CD4-positive, alpha-beta T cell (primary cell): ENCODE measurements around the gene BHLHE23. TPM values are rescaled to one million over a fixed set of nuclear protein-coding genes. Genes with fewer than 3 reads are reported as not detected.

ENCODE experiments used
- ATAC-seq: fragments of 200-7000 bp; cut with Tn5 transposase; one replicate; pipeline ENCODE4 v1.10.0; 2022; ENCODE audit warnings: mild to moderate bottlenecking; ENCODE audit not compliant: poor library complexity
- CTCF ChIA-PET: fragments of 350-600 bp; sonication (Branson Sonifier 250); formaldehyde crosslinking; loops from one replicate; lab custom pipeline; 2021; ENCODE audit warnings: antibody characterized with exemption, inconsistent platforms; lab: Charles Lee
- POLR2A ChIA-PET: fragments of 350-600 bp; sonication (Branson Sonifier 250); formaldehyde crosslinking; loops from one replicate; lab custom pipeline; 2021; ENCODE audit warnings: antibody characterized with exemption, inconsistent platforms; lab: Charles Lee
- DNase-seq, 14 experiments: peaks; one replicate each; pipeline ENCODE4 v3.0.0-alpha.2; 2013 to 2020; ENCODE audit warnings: mixed read lengths in 2 of 14
- H3K27ac ChIP-seq, 2 donors: one replicate each; pipeline versions ENCODE4 v1.5.1 to v1.7.0; 2013; ENCODE audit warnings: low read length in 2 of 2, low read depth in 1 of 2, mild to moderate bottlenecking in 1 of 2
- H3K27me3 ChIP-seq, 2 experiments: 1 replicate in 1 of 2; 2 replicates in 1 of 2; pipeline versions ENCODE4 v1.6.1 to v1.7.0; 2013; ENCODE audit warnings: low read length in 2 of 2, control low read depth in 1 of 2, mild to moderate bottlenecking in 1 of 2, moderate library complexity in 1 of 2; ENCODE audit not compliant: insufficient read depth in 2 of 2, control insufficient read depth in 1 of 2
- H3K36me3 ChIP-seq: one replicate; pipeline ENCODE4 v1.6.1; 2013; ENCODE audit warnings: low read length, control low read depth; ENCODE audit not compliant: insufficient read depth
- H3K4me1 ChIP-seq: one replicate; pipeline ENCODE4 v1.6.1; 2013; ENCODE audit warnings: low read length, control low read depth; ENCODE audit not compliant: insufficient read depth
- H3K4me3 ChIP-seq: one replicate; pipeline ENCODE4 v1.5.1; 2013; ENCODE audit warnings: mild to moderate bottlenecking, low read length, moderate library complexity
- H3K9me3 ChIP-seq, 2 experiments: 1 replicate in 1 of 2; 2 replicates in 1 of 2; pipeline versions ENCODE4 v1.6.1 to v1.7.0; 2013; ENCODE audit warnings: low read length in 2 of 2, mild to moderate bottlenecking in 2 of 2, control low read depth in 1 of 2, moderate library complexity in 1 of 2; ENCODE audit not compliant: control insufficient read depth in 1 of 2, insufficient read depth in 1 of 2
- H3K27ac Mint-ChIP-seq: one replicate; pipeline ENCODE4 v1.8.0; 2020; ENCODE audit warnings: mixed read lengths
- H3K27me3 Mint-ChIP-seq: one replicate; pipeline ENCODE4 v1.8.0; 2021; ENCODE audit warnings: mixed read lengths
- H3K36me3 Mint-ChIP-seq: one replicate; pipeline ENCODE4 v1.8.0; 2021; ENCODE audit warnings: low read depth, mixed read lengths
- H3K4me1 Mint-ChIP-seq: one replicate; pipeline ENCODE4 v1.8.0; 2021; ENCODE audit warnings: low read depth, mixed read lengths
- H3K4me3 Mint-ChIP-seq: one replicate; pipeline ENCODE4 v1.8.0; 2020; ENCODE audit warnings: mild to moderate bottlenecking, mixed read lengths
- H3K9me3 Mint-ChIP-seq: one replicate; pipeline ENCODE4 v1.8.0; 2020; ENCODE audit warnings: mixed read lengths
- CTCF ChIP-seq: fragments of 200-600 bp; IDR thresholded peaks from one replicate; pipeline ENCODE4 v1.8.0; 2022; ENCODE audit warnings: antibody characterized with exemption, mild to moderate bottlenecking
- intact Hi-C, 2 experiments: fragments of 100-400 bp; cut with DNase I in 1 of 2; cut with micrococcal nuclease in 1 of 2; formaldehyde crosslinking; loops; one replicate each; pipeline versions ENCODE4 v1.15.1 to v1.9.0; 2023 to 2025; cut with DNase I, micrococcal nuclease
- total RNA-seq, 174 experiments: library from RNA in 2 of 174; stranded (reverse) in 2 of 174; gene quantifications; one replicate each; pipeline ENCODE4 v1.2.3 and lab custom pipeline; 2021 to 2026

Gene BHLHE23
- total RNA-seq, 2 experiments from 2014 or later = not detected

- ChIA-PET CTCF (interaction anchor here (1.1 kb wide), 1 partner anchor 19 kb away, joined by 3 read pairs; no protein-coding TSS in a partner anchor), POLR2A (no interaction called here)
- H3K9me3 ChIP-seq = no peaks in the 10 kb centered on the region
- H3K27ac ChIP-seq = no peak overlapping the region
- no peak overlapping the region for H3K4me3 ChIP-seq
- H3K36me3 ChIP-seq = no peaks in the 10 kb centered on the region
- ATAC-seq (no peak), DNase-seq (no peak)
- H3K27me3 Mint-ChIP-seq = peaks cover 19% of the 10 kb centered on the region
- H3K36me3 Mint-ChIP-seq = no peaks in the 10 kb centered on the region
- H3K4me1 Mint-ChIP-seq = no peaks in the 10 kb centered on the region
- H3K27me3 ChIP-seq = peaks cover 0 to 2% of the 10 kb centered on the region in 2 experiments
- H3K4me1 ChIP-seq = peaks cover 6% of the 10 kb centered on the region
- no peak overlapping the region for H3K4me3 Mint-ChIP-seq
- intact Hi-C loops = no loop called here
- no peaks in the 10 kb centered on the region for H3K9me3 Mint-ChIP-seq
- TF ChIP-seq CTCF = no peak
- H3K27ac Mint-ChIP-seq = no peak overlapping the region
Measured at GRCh38 chr20:62991863-62992262, 14.9 kb downstream of the BHLHE23 start.

- Histone ChIP-seq H3K4me3 (no peak overlapping the region), H3K4me1 (peaks cover 6% of the 10 kb centered on the region), H3K27me3 (peaks cover 0 to 2% of the 10 kb centered on the region in 2 experiments), H3K9me3 (no peaks in the 10 kb centered on the region), H3K27ac (no peak overlapping the region), H3K36me3 (no peaks in the 10 kb centered on the region)
- no peak for TF ChIP-seq CTCF
- Mint-ChIP-seq H3K4me3 (no peak overlapping the region), H3K27ac (no peak overlapping the region), H3K9me3 (no peaks in the 10 kb centered on the region), H3K27me3 (peaks cover 20% of the 10 kb centered on the region), H3K36me3 (no peaks in the 10 kb centered on the region), H3K4me1 (no peaks in the 10 kb centered on the region)
- POLR2A ChIA-PET = no interaction called here
- DNase-seq = no peak
- CTCF ChIA-PET = interaction anchor here (0.7 to 1.4 kb wide), 2 partner anchors 10 to 18 kb away, joined by 3 read pairs; no protein-coding TSS in a partner anchor
- intact Hi-C loops = no loop called here
- ATAC-seq = no peak
Measured at GRCh38 chr20:62991196-62991807, 15.5 kb downstream of the BHLHE23 start.

GRCh38 chr20:62990306-62990825, 16.4 kb downstream of the BHLHE23 start:
- CTCF ChIA-PET = interaction anchor here (0.7 to 1.4 kb wide), 2 partner anchors 9 to 19 kb away, joined by 3 read pairs; no protein-coding TSS in a partner anchor
- intact Hi-C loops = no loop called here
- peaks cover 0 to 2% of the 10 kb centered on the region in 2 experiments for H3K27me3 ChIP-seq
- H3K4me3 ChIP-seq = no peak overlapping the region
- Mint-ChIP-seq H3K27me3 (peaks cover 17% of the 10 kb centered on the region), H3K4me1 (no peaks in the 10 kb centered on the region), H3K9me3 (no peaks in the 10 kb centered on the region), H3K4me3 (no peak overlapping the region), H3K27ac (no peak overlapping the region), H3K36me3 (no peaks in the 10 kb centered on the region)
- H3K27ac ChIP-seq = no peak overlapping the region
- DNase-seq (no peak), ATAC-seq (no peak)
- TF ChIP-seq CTCF = no peak
- POLR2A ChIA-PET = no interaction called here
- no peaks in the 10 kb centered on the region for H3K9me3 ChIP-seq
- no peaks in the 10 kb centered on the region for H3K36me3 ChIP-seq
- H3K4me1 ChIP-seq = peaks cover 6% of the 10 kb centered on the region
